HG03354 (cell line): ENCODE data around the gene RERG.
"Not testable (repeated sequence)": the region's sequence is repeated elsewhere in the genome, so short reads cannot be mapped to it uniquely, and the experiment has no call there.

ENCODE experiments used
- ATAC-seq: cut with Tn5 transposase; IDR thresholded peaks from one replicate; pipeline ENCODE4 v1.9.1; 2021; ENCODE audit warnings: mild to moderate bottlenecking; ENCODE audit not compliant: unreplicated experiment, poor library complexity, severe bottlenecking

The RERG gene

DNA sequence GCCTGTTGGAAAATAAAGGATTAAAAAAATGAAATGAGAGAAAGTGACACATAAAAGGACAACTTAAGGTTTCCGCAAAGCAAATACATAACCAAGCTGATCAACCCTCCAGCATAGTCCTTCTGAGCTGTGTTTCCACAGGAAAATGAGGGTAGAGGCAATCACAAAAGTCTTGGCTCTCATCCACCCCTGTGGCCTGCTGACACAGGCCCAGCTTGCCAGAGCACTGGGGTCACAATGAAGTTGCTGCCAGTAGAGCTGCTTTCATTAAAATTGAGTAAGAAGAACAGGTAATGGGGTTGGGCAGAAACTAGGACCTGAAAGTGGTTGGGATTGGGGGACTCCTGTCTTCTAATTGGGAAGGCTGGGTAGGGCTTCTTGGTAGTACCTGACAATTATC lies 65.9 kb downstream of the RERG start:
- ATAC-seq: no peak

DNA sequence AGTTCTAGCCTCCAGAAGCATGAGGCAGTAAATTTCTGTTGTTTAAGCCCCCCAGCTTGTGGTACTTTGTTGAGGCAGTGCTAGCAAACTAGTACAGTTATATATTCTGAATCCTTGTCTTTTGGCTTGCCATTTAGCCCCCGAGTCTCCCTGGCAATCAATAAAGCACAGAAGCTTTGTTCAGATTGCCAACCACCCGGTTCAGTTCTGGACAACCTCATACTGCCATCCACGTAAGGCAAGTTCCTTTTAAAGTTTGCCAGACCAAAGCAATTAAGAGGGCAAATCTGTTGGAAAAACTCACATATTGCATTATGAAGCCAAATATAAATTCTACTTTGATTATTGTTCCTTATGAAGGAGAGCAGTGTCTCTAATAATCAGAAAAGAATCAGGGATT lies 67.1 kb downstream of the RERG start:
- ATAC-seq: no peak

DNA sequence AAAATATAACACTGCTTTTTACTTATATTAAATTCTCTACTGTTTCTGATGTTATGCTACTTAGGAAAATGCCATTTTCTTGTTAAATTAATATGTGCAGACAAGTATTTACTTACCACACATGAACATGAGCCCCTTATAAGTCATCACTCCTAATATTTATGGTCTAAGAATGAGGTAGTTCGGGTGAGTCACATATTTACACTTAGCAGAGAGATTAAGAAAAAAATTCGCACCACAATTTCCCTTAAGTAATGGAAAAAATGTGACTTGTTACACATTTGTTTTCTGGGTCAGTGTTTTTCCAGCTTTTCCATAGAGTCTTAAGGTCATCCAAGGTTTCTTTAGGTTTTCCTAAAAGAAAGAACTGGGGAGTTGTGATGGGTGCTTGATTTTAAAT lies 68.3 kb downstream of the RERG start:
- ATAC-seq: no peak

DNA sequence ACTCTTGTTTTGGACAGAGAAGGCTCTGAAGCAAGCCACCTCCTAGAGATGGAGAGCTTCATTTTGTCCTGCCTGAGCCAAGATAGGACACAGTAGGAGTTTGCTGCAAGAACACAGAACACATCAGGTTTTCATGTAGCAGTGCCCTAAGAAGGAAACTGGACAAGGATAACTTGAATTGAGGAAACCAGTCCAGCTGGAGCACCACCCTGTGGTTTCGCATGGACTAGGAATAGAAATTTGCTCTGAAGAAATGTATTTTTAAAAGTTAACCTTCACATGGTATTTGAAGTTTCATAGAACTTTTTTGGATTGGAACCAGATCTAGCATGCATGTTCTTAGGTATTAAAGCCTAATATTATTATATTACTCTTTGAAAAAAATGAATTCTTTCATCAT lies 68.8 kb downstream of the RERG start:
- ATAC-seq: no peak

DNA sequence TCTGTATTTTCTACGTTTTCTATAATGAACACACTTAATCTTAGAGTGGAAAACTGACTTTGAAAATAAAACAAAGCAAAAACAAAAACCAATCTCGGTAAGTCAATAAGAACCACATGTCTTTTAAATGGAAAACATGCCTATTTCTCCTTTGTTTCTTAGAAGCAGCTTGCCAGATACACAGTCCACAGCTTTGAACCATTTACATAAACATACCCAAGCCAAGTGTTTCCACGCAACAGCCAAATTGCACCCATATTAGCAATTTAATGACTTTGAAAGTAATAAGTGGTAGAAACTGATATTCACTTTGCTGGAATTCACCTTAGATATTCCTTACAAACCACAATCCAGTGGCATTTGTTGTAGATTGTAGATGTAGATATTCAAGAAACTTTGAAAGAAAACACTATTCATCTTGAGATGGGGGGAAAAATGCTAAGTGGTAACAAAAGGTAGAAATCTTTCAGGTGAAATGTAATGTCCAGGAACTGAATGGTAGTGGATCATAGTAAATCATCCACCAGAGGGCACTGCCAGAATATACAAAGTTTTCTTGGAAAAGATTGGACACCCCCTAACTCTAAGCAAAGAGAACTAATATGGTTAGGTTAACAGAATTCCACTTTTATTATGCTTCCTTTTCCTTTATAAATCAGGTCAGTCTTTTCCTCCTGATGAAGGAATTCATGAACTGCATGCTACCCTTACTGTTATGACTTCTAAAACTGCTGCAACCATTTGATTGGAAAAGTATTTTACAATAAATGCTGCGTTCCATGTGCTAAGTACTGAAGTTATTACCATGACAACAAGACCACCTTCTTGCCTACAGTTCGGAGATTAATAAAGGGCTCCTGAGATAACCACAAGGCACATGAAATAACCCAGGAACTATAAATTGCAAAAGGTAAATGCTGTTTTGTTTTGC lies 69.8 kb downstream of the RERG start:
- no peak for ATAC-seq

DNA sequence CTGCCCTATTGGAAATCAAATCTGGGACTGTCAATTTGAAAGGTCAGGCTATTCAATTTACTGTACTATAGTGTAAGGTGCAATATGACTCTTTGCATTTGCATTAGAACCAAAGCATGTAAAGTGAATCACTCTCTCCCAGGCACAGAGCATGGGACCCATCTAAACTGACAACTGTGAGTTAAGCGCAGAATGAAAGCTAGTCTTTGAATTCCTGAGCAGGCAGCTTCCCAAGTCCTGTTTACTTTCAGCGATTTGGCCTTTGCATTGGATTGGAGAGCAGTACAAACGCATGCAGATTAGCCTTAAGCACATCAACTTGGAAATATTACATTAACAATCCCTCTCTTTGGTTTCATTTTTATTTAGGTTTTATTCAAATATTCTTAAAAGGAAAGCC lies 74.6 kb downstream of the RERG start:
- no peak for ATAC-seq

DNA sequence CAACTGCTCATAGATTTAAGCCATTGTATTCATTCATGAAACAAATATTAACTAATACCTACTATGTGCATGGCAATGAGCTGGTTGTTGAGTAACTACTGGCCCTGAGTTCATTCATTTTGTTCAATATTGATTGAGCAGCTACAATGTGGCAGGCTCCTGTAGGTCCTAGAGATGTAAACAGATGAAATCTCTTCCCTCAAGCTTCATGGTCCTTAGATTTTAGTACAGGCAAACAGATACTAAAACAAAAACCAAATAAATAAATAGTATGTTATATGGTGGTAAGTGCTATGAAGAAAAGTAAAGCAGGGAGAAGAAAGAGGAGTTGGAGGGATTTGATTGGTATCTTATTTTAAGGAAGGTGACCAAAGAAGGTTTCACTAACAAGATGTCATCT lies 77.8 kb downstream of the RERG start:
- no peak for ATAC-seq

DNA sequence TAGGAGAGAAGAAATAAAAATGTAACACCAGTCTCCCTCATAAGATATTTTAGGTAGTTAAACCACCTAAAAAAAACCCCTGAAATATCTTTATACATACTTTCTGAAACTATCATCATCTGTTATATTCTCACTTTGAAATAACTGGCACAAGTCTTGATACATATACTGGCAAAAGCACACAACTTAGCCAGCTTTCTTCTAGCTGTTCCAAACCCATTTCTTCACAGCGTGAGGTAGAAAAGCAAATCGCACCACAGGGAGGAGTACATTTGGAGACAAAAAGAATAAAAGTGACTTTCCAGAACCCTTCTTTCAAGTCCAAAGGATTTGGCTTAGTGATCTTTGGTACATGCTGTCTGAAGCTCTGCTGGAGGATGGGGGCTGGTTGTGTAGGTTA lies 78.5 kb downstream of the RERG start:
- ATAC-seq: no peak

DNA sequence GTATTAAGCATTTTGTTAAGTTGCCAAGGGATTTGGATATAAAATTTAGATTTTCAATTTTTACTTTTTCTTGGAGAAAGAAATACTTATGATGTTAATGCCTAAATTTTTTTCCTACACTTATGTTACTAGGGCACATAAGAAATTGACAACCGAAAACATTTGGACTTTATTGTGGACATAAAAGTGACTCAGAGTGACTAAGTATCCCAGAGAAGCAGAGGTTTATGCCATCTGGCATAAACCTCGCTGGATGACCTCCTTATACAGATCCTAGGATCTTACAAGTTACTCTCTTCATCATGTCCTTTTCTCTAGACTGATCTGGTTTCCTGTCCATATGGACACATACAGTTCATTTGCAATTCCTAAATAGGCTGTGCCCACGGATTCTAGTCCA lies 89.8 kb downstream of the RERG start:
- no peak for ATAC-seq

DNA sequence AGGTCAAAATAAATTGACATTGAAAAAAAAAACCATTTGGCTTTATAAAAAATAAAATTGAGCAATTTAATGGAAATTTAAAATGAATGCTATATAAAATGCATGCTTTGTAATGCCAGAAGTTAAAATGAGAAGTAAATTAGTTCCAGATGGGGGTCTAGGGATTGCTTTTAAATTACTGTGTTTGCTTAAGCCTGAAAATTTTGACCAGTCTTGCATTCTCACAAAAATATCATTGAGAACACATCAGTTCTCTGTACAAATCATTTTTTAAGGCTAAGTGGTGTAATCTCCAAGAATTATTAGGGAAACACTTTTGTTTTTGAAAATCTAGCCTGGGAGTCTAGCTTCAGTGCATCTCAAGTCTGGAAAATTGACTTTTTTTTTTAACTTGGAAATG lies 90.7 kb downstream of the RERG start:
- ATAC-seq: no peak

DNA sequence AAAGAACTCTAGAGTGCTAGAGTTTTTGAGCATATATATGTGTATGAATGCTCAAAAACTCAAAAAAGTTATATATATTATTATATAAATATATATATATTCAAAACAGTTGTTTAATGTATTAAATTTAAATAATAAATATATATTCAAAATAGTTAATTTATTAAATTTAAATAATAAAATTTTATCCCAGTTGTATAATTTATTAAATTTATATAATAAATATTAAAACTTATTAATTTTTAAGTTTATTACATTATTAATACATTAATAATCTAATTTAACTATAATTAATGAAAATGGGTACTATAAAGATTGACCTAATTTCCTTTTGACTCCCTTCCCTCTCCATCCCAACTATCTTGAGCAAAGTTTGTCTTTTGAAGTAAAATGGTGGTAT lies 97.8 kb downstream of the RERG start:
- ATAC-seq: no peak

DNA sequence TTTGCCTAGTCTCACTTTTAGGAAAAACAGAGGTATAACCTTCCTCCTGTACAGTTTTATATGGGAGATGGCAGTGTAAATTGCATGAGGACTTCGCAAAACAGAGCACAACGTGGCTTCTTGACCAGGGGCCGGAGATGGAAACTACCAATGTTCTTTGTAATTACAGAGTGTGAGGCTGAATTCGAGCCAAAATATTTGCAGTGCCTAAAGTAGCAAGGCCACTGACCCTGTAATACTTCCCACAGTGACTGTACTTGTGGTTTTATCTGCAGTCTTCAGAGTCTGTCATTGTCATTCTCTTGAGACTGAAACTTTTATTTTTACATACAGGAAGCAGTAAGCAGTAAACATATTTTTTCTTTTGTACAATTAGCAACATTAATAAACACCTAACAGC lies 98.9 kb downstream of the RERG start:
- no peak for ATAC-seq

DNA sequence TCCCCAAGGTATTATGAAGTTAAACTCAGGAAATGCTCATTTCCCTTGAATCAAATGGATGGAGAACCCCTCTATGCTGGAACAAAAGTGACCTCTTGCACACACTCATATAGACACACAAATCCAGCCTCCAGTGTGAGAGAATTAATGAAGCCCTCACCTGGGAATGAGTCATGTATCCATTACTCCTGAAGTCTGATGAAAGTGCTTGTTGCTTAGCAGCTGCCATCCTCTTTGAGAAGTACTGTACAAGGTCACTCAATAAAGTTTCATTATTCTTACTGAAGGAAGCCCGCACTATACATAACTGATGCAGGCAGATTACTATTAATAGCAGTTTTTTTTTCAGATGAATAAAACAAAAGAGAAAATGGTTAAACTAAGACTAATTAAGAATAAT lies 102.3 kb downstream of the RERG start:
- no peak for ATAC-seq

DNA sequence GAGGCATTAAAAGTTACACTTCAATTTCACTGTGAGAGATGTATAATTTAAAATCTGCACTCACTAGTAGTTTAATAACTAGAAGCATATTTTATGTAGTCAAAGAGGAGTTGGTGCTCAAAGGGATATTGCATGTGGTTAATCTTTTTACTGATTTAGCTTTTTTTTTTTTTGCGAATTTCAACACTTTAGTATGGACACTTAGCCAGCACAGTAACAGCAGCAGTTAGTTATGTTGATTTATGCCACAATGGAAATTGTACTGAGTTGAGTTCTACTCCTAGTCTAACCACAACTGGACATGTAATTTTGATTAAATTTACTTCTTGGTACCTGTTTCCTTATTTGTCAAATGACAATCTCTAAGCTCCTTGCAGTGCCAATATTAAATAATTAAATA lies 104.2 kb downstream of the RERG start:
- ATAC-seq: no peak

DNA sequence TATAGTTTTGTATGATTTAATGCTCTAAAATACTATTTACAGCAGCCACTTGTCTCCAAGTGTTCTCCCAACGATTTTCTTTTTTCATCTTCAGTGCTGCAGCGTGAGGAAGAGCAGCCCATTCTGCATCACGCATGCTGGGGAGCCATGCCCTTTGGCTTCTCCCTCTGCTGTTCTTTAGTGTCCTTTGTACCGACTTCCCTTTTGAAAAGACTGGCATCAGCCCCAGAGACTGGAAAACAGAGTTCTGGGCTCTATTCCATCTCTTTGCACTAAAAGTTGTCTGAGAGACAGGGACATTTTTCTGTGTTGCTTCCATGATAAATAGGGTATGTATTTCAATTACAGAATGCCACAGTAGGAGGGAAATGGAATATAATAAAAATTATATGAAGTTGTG lies 105.1 kb downstream of the RERG start:
- no peak for ATAC-seq

DNA sequence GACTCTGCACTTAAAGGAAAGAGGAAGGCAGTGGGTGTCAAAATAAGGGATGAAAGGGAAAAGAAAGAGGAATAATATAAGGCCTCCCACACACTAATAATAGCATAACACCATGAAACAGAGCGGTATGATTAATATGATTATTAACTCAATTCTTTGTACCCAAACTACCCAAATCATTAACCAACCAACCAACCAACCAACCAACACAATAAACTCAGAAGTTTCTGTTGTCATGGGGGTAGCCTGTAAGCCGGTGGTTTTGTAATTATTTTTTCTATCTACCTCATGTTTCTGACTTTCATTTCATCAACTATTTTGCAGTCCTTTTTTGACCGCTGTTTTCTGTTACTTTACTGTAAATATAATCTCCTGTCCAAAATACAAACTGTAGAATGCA lies 105.8 kb downstream of the RERG start:
- ATAC-seq: peak; percentile 58

DNA sequence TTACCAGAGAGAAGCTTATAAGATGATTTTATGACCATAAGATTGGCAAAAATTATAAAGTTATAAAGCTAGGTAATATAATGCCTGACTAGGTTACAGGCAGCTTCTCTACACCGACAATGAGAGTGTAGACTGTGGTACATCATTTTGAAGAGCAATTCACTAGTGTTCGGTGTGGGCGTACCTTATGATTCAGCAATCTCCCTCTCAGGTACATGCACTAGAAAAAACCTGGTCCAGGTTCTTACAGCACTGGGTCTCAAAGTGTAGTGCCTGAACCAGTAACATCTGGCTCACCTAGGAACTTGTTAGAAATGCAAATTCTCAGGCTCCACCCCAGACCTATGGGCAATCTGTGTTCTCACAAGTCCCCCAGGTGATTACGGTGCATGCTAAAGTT lies 106.7 kb downstream of the RERG start:
- ATAC-seq: no peak

DNA sequence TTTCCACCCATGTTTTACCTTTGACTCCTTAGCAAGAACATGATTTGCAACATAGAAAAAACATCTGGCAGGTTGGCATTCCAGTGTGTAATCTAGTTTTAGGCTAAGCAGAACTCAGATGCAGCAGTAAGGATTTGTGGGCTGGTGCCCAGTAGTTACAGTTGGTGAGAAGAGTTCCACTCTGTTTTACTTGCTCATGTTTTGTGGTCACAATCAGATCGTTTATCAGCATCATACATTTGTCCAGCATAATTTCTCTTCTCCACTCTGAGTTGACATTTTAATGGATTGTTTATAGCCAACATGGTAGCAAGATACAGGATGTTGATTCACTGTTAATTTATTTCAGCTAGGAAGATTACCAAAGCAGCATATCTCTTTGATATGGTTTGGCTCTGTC lies 128.4 kb downstream of the RERG start:
- ATAC-seq: no peak

DNA sequence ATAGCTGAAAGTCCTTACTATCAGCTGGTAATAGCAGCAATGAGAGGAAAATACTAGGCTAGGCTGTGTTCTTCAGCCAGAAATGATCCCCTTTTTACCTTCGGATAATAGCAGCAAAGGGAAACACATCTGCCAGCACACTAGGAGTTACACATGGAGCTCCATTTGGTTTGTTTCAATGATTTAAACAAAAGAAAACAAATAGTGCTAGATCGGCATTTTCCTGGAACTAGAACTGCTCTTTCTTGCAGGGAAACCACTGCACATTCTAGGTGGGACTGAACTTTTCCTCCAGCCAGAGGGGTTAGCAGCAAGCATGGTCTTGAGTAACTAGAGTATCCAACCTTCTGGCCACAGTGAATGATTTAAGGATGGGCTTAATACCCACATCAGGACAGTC lies 130.8 kb downstream of the RERG start:
- ATAC-seq: no peak

DNA sequence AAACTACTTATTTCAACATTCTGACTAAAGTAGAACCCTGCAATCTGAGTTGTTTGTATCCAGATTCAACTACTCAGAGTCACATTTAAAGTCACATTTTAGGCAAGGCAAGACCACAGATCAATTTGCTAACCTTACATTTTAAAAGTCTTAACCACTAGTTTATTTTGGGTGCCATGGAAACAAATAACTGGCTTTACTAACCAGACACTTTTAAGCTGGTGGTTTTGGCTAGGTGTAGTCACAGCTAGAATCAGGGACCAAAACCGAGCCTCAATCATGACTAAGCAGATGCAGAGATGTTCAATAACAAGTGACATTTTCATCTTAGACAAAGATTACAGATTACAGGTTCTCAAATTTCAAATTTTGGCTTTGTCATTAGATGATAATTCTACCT lies 133.1 kb downstream of the RERG start:
- ATAC-seq: no peak

DNA sequence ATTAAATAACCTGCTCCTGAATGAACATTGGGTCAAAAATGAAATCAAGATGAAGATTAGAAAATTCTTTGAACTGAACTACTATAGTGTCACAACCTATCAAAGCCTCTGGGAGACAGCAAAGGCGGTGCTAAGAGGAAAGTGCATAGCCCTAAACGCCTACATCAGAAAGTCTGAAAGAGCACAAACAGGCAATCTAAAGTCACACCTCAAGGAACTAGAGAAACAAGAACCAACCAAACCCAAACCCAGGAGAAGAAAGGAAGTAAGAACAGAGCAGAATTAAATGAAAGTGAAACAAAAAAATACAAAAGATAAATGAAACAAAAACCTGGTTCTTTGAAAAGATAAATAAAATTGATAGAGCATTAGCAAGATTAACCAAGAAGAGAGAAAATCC lies 143.5 kb downstream of the RERG start:
- ATAC-seq: not testable (repeated sequence)

DNA sequence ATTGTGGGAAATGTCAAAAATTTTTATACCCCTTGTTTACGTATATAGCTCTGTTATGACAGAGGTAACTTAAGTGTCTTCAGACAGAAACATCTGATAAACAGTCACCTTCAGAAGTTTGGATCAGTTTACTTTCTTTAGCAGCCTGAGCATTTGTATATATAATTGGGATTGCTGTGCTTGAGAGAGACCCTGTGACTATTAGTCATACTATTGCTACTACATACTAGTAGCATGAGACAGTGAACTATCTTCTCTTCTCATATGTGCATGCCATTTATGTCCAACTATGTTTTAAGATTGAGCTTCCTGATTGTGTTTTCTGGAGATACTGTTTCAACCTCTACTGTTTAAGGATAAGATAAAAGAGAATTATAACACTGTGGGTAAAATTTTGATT lies 146.9 kb downstream of the RERG start:
- no peak for ATAC-seq
